NCI-H460 (cell line): ENCODE data around the gene GGN. TPM values are rescaled to one million over a fixed set of nuclear protein-coding genes. Genes with fewer than 3 reads are reported as not detected.

Source experiments
- DNase-seq: peaks from one replicate; pipeline ENCODE4 v3.0.0-alpha.2; 2016; ENCODE audit warnings: low read depth; ENCODE audit errors: extremely low read depth
- total RNA-seq: library from RNA; depleted of rRNA; stranded (reverse); fragments of >200 nt; shearing (Covaris generic); gene quantifications from 2 replicates; pipeline ENCODE4 v1.2.3, GENCODE V29; 2014

GGN gene
- total RNA-seq, 1 experiment from 2014 or later, result 0.17 TPM

GRCh38 chr19:38389101-38389925, 1.5 kb upstream of the GGN start:
- no peak for DNase-seq

GRCh38 chr19:38388349-38389100, 691 bp upstream of the GGN start, which contains the start of gene SPRED3:
SPRED3 (plus strand) TSS chr19:38388697; CDS start chr19:38390303, 1,606 bp downstream.
- no peak for DNase-seq

GRCh38 chr19:38386971-38387549, 774 bp downstream of the GGN start:
- DNase-seq, result no peak

GRCh38 chr19:38386300-38386970, 1.4 kb downstream of the GGN start:
- no peak for DNase-seq

DNA sequence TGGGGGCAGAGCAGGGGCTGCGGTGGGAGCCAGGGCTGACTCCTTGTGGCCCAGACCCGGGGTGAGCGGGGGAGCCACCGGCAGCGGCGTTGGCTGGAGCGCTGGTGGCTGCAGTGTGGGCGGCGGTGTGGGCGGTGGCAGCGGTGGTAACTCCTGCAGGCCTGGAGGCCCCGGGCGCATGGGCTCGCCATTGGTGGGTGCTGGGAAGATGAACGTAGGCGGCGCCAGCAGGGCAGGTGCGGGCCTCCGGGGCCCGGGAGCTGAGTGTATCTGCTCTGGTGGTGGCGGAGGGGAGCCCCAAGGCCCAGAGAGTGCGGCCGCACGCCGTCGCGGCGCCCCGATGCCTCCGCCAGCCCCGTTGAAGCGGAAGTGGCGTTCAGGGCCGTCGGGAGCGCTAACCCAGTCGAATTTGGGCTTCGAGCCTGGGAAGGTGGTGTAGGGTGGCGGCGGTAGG, 2.0 kb downstream of the GGN start:
- DNase-seq, result no peak

- DNase-seq, result no peak
Observed at GRCh38 chr19:38385057-38385803, 2.6 kb downstream of the GGN start.

DNA sequence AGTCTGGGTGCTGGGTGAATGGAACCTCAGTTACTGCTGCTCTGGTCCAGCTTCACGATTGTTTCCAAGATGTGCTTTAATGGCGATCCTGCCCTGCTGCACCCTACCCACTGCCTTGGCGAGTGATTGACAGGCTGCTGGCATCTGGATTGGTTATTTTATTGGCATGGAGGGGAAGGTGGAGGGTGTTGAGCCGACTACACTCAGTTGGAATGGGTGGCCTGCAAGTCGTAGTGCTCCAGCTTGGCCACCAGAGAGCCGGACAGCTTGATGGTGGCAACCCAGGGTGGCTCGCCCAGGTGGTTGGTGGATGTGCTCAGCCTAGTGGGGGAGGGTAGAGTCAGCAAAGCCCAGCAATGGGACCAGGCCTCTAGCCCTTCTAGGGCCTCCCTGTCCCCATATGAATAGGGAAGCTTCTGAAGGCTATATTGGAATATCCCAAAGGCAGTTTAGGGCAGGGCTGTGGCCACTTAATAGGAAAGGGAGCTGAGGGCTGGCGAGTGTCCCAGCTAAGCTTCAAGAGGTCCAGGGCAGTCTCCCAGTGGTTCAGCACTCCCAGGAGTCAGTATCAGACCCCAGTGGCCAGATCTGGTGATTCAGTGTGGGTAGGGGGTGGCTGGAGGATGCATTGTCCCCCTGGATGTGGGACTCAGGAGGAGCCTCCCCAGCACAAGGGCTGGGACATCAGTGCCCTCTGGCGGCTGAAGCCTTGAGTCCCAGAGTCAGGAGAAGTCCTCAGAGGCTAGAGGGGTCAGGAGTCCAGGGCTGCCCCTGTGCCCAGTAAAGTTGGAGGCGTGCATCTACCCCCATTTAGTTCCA, 3.4 kb downstream of the GGN start:
- peak; percentile 35 for DNase-seq

- no peak for DNase-seq
Observed at GRCh38 chr19:38383743-38384142, 4.1 kb downstream of the GGN start.

GRCh38 chr19:38383184-38383583, 4.7 kb downstream of the GGN start:
- no peak for DNase-seq

GRCh38 chr19:38381138-38381537, 6.7 kb downstream of the GGN start:
- DNase-seq, result no peak

DNA sequence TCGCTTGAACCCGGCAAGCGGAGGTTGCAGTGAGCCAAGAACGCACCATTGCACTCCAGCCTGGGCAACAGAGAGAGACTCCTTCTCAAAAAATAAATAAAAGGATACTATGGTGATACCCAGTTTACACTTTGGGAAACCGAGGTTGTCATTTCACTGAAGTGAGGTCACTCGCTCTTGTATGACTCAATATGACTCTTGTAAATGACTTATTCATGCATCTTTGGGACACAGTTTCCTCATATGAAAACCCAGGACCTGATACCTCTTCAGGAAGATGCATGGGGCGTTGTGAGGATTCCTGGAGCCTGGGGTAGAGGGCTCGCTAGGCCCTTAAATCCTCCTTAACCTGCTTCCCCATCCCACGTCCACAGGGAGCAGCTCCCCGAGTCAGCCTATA, 9.0 kb downstream of the GGN start:
- no peak for DNase-seq

- no peak for DNase-seq
Observed at GRCh38 chr19:38377052-38377451, 10.8 kb downstream of the GGN start.

GRCh38 chr19:38376576-38376975, 11.3 kb downstream of the GGN start:
- DNase-seq, result no peak

DNA sequence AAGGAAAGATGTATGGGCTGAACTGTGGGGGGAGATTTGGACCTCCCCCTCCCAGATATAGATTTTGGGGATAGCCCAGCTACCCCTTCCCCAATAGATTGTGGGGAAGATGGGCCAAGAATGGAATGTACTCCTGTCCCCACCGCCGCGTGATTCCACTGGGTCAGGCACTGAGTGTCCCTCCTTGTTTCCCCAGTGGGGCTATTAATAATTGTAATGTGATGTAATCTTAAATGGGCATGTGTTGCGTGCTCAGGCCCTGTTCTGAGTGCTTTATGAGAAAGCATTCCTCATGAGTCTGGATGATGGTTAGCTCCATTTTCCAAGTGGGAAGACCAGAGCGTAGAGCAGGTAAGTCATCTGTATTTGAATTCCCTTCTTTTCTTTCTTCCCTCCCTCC, 12.1 kb downstream of the GGN start:
- DNase-seq, result no peak

DNA sequence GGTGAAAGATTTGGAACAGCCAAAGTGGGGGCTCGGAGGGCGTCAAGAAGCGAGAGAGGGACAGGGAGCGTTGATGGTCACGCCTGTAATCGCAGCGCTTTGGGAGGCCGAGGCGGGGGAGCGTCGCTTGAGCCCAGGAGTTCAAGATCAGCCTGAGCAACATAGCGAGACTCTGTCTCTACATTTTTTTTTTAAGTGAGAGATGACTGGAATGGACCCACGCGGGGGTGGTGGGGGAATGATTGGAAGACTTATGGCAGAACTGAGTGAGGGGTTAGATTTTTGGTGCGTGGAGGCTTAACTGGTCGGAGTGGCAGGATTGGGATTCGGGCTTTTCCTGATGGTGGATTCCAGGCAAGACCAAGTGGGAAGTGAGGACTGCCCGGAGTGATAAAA, 12.7 kb downstream of the GGN start:
- no peak for DNase-seq

- peak; percentile 97 for DNase-seq
Observed at GRCh38 chr19:38374332-38375097, 13.3 kb downstream of the GGN start, which contains the start of gene PSMD8. PSMD8 (plus strand) TSS chr19:38374571; CDS start chr19:38374602, 31 bp downstream.

DNA sequence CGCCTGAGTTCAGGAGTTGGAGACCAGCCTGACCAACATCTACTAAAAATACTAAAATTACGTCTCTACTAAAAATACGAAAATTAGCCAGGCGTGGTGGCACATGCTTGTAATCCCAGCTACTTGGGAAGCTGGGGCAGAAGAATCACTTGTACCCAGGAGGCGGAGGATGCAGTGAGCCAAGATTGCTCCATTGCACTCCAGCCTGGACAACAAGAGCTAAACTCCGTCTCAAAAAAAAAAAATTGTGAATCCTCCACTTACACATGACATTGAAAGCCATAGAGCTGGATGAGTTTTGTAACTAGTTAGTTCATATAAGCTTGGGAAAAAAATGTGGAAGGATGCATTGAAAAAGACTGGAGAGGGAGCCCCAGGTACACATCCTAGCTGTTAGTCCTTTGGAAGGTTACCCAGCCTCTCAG, 13.9 kb downstream of the GGN start:
- DNase-seq, result no peak

- DNase-seq, result no peak
Observed at GRCh38 chr19:38371081-38371480, 16.8 kb downstream of the GGN start.
